Upper lobe of right lung (tissue), 1 donor: ENCODE results near the gene LYG2. TPM values are rescaled to one million over a fixed set of nuclear protein-coding genes. Genes with fewer than 3 reads are reported as not detected.
"Not testable (repeated sequence)": the region's sequence is repeated elsewhere in the genome, so short reads cannot be mapped to it uniquely, and the experiment has no call there.

ENCODE experiments used
- ATAC-seq: fragments of 200-7000 bp; cut with Tn5 transposase; one replicate; pipeline ENCODE4 v1.9.1; 2020; ENCODE audit warnings: mild to moderate bottlenecking, moderate library complexity
- DNase-seq: peaks from one replicate; pipeline ENCODE4 v3.0.0-alpha.2; 2020
- H3K27ac ChIP-seq: fragments of 200-600 bp; one replicate; pipeline ENCODE4 v1.8.0; 2022
- H3K27me3 ChIP-seq: fragments of 200-600 bp; one replicate; pipeline ENCODE4 v1.8.0; 2022; ENCODE audit warnings: mild to moderate bottlenecking
- H3K36me3 ChIP-seq: fragments of 200-600 bp; one replicate; pipeline ENCODE4 v1.8.0; 2022
- H3K4me1 ChIP-seq: fragments of 200-600 bp; one replicate; pipeline ENCODE4 v1.8.0; 2022
- H3K4me3 ChIP-seq: fragments of 200-600 bp; one replicate; pipeline ENCODE4 v1.8.0; 2022; ENCODE audit warnings: mild to moderate bottlenecking
- H3K9me3 ChIP-seq: fragments of 200-600 bp; one replicate; pipeline ENCODE4 v1.8.0; 2022
- CTCF ChIP-seq: fragments of 200-600 bp; IDR thresholded peaks from one replicate; pipeline ENCODE4 v1.8.0; 2022; ENCODE audit warnings: antibody characterized with exemption
- intact Hi-C: fragments of 100-400 bp; cut with DNase I; formaldehyde crosslinking; loops from one replicate; pipeline ENCODE4 v1.11.0; 2022
- long read RNA-seq: library from polyadenylated mRNA; unstranded; transcript quantifications from one replicate; pipeline ENCODE4 v2.0.0, GENCODE V29; 2021
- total RNA-seq: library from RNA; stranded (reverse); fragmentation: NEBNext Ultra II Directional; extraction: Animal tissue kit (Norgen Biotek cat#: 25700); gene quantifications from one replicate; pipeline ENCODE4 v1.2.1, GENCODE V29; 2021
- donor health status: DM: no; HTN: yes; CAD: no; lungs with severe emphysema.

Gene LYG2
- total RNA-seq: not detected
- long read RNA-seq: 0 reads

- H3K4me3 ChIP-seq: no peak within 1 kb of the TSS
- no peaks in the 10 kb centered on the region for H3K36me3 ChIP-seq
- DNase-seq: no peak
- H3K4me1 ChIP-seq: no peaks in the 10 kb centered on the region
- ATAC-seq: no peak
- no peaks in the 10 kb centered on the region for H3K27me3 ChIP-seq
- no peak for TF ChIP-seq CTCF
- no peak within 1 kb of the TSS for H3K27ac ChIP-seq
- no peaks in the 10 kb centered on the region for H3K9me3 ChIP-seq
- intact Hi-C loops: no loop called here
Measured at GRCh38 chr2:99255491-99256318, at the start of gene LYG2. LYG2 (minus strand) TSS chr2:99255666; CDS start chr2:99254260, 1,406 bp downstream.

- H3K4me3 ChIP-seq, H3K27me3 ChIP-seq, DNase-seq, H3K9me3 ChIP-seq, intact Hi-C loops, H3K4me1 ChIP-seq, ATAC-seq, H3K27ac ChIP-seq, H3K36me3 ChIP-seq: not testable (repeated sequence)
Measured at GRCh38 chr2:99301097-99301496, 45.6 kb upstream of the LYG2 start, which contains the start of gene LYG1. LYG1 (minus strand) TSS chr2:99301197; CDS start chr2:99295670, 5,527 bp downstream.

GRCh38 chr2:99299580-99299979, 44.1 kb upstream of the LYG2 start:
- intact Hi-C loops: no loop called here
- ATAC-seq: no peak
- TF ChIP-seq CTCF: no peak

GRCh38 chr2:99297994-99298393, 42.5 kb upstream of the LYG2 start:
- no peak for TF ChIP-seq CTCF
- Histone ChIP-seq H3K4me3 (no peak overlapping the region), H3K27ac (no peak overlapping the region), H3K4me1 (no peaks in the 10 kb centered on the region), H3K9me3 (no peaks in the 10 kb centered on the region), H3K27me3 (no peaks in the 10 kb centered on the region), H3K36me3 (peaks cover 8% of the 10 kb centered on the region)
- ATAC-seq: no peak
- intact Hi-C loops: no loop called here
- no peak for DNase-seq

More at GRCh38 chr2:99299580-99299979, 44.1 kb upstream of the LYG2 start:
- no peak for DNase-seq
- Histone ChIP-seq H3K27me3 (no peaks in the 10 kb centered on the region), H3K27ac (no peak overlapping the region), H3K36me3 (peaks cover 8% of the 10 kb centered on the region), H3K4me1 (no peaks in the 10 kb centered on the region), H3K9me3 (no peaks in the 10 kb centered on the region), H3K4me3 (no peak overlapping the region)

GRCh38 chr2:99285526-99285925, 30.1 kb upstream of the LYG2 start:
- H3K27me3 ChIP-seq: no peaks in the 10 kb centered on the region
- H3K9me3 ChIP-seq: peaks cover 2% of the 10 kb centered on the region
- H3K27ac ChIP-seq: no peak overlapping the region
- H3K4me3 ChIP-seq: no peak overlapping the region
- peaks cover 16% of the 10 kb centered on the region for H3K36me3 ChIP-seq
- DNase-seq: no peak
- no peak for TF ChIP-seq CTCF
- intact Hi-C loops: no loop called here
- no peaks in the 10 kb centered on the region for H3K4me1 ChIP-seq
- ATAC-seq: peak; percentile 37

GRCh38 chr2:99279969-99280695, 24.7 kb upstream of the LYG2 start:
- H3K4me3 ChIP-seq: no peak overlapping the region
- H3K9me3 ChIP-seq: peaks cover 7% of the 10 kb centered on the region
- H3K27ac ChIP-seq: no peak overlapping the region
- intact Hi-C loops: no loop called here
- DNase-seq (no peak), ATAC-seq (peak; percentile 28)
- H3K4me1 ChIP-seq: no peaks in the 10 kb centered on the region
- no peak for TF ChIP-seq CTCF
- no peaks in the 10 kb centered on the region for H3K27me3 ChIP-seq
- H3K36me3 ChIP-seq: peaks cover 16% of the 10 kb centered on the region
